HTR-8/SVneo (cell line): ENCODE measurements around the gene ECHDC1.
"Not testable (repeated sequence)": the region's sequence is repeated elsewhere in the genome, so short reads cannot be mapped to it uniquely, and the experiment has no call there.

ENCODE experiments used
- DNase-seq: peaks from one replicate; pipeline ENCODE4 v3.0.0; 2011; ENCODE audit warnings: low spot score, mixed read lengths; ENCODE audit not compliant: insufficient read length
- FAIRE-seq: peaks from 2 replicates; lab custom pipeline; 2011; peaks lifted over from hg19 to GRCh38; lab: Jason Lieb, UNC

ECHDC1 gene

GRCh38 chr6:127342946-127343808, at the start of gene ECHDC1:
Gene ECHDC1, minus strand, starts transcription at chr6:127343609. Its CDS starts 12,581 bp downstream, at chr6:127331028.
- peak; percentile 64 for DNase-seq
- FAIRE-seq, result no peak

GRCh38 chr6:127392301-127392700, 48.9 kb upstream of the ECHDC1 start:
- DNase-seq (no peak), FAIRE-seq (no peak)

- DNase-seq (no peak), FAIRE-seq (no peak)
Measured at GRCh38 chr6:127391094-127391953, 47.9 kb upstream of the ECHDC1 start.

GRCh38 chr6:127389706-127390105, 46.3 kb upstream of the ECHDC1 start:
- DNase-seq (no peak), FAIRE-seq (no peak)

GRCh38 chr6:127385668-127386430, 42.4 kb upstream of the ECHDC1 start:
- FAIRE-seq, result no peak
- DNase-seq, result no peak

GRCh38 chr6:127384848-127385247, 41.4 kb upstream of the ECHDC1 start:
- not testable (repeated sequence) for FAIRE-seq

GRCh38 chr6:127383988-127384387, 40.6 kb upstream of the ECHDC1 start:
- DNase-seq, result no peak
- FAIRE-seq, result no peak

More at GRCh38 chr6:127384848-127385247, 41.4 kb upstream of the ECHDC1 start:
- not testable (repeated sequence) for DNase-seq

GRCh38 chr6:127382413-127382812, 39.0 kb upstream of the ECHDC1 start:
- DNase-seq (no peak), FAIRE-seq (no peak)

- FAIRE-seq, result no peak
- DNase-seq, result no peak
Measured at GRCh38 chr6:127381384-127381783, 38.0 kb upstream of the ECHDC1 start.

- DNase-seq (no peak), FAIRE-seq (no peak)
Measured at GRCh38 chr6:127376685-127377084, 33.3 kb upstream of the ECHDC1 start.

- no peak for DNase-seq
- no peak for FAIRE-seq
Measured at GRCh38 chr6:127367023-127367375, 23.6 kb upstream of the ECHDC1 start.

- peak; percentile 93 for FAIRE-seq
- DNase-seq, result peak; percentile 84
Measured at GRCh38 chr6:127366282-127367022, 23.0 kb upstream of the ECHDC1 start.

GRCh38 chr6:127365874-127366273, 22.5 kb upstream of the ECHDC1 start:
- no peak for FAIRE-seq

GRCh38 chr6:127352524-127352923, 9.1 kb upstream of the ECHDC1 start:
- DNase-seq (no peak), FAIRE-seq (no peak)

More at GRCh38 chr6:127365874-127366273, 22.5 kb upstream of the ECHDC1 start:
- no peak for DNase-seq

- FAIRE-seq, result no peak
Measured at GRCh38 chr6:127349980-127350379, 6.6 kb upstream of the ECHDC1 start.

GRCh38 chr6:127348028-127348661, 4.7 kb upstream of the ECHDC1 start:
- DNase-seq (no peak), FAIRE-seq (no peak)

More at GRCh38 chr6:127349980-127350379, 6.6 kb upstream of the ECHDC1 start:
- DNase-seq, result no peak

- no peak for FAIRE-seq
- no peak for DNase-seq
Measured at GRCh38 chr6:127347178-127347577, 3.8 kb upstream of the ECHDC1 start.

GRCh38 chr6:127345521-127345920, 2.1 kb upstream of the ECHDC1 start:
- no peak for FAIRE-seq
- no peak for DNase-seq
